Measurements from ENCODE around the gene TANC1. TPM values are rescaled to one million over a fixed set of nuclear protein-coding genes. Genes with fewer than 3 reads are reported as not detected.

TANC1 gene
- total RNA-seq, 1 experiment from 2014 or later = 2.5 TPM

- Histone ChIP-seq H4K20me1 (ENCODE audit: control insufficient read depth, insufficient read depth, insufficient read length) (no peaks in the 10 kb centered on the region), H3K14ac (ENCODE audit: insufficient read depth, low read length) (no peak overlapping the region), H3K27me3 (ENCODE audit: insufficient read depth, low read length) (no peaks in the 10 kb centered on the region), H3K4me1 (ENCODE audit: insufficient read depth, low read length) (no peaks in the 10 kb centered on the region), H3K56ac (ENCODE audit: insufficient read length, low read depth, low read length) (no peak overlapping the region), H2AFZ (ENCODE audit: low read length) (no peak overlapping the region), H3K4ac (ENCODE audit: low read depth, low read length) (no peak overlapping the region), H2BK20ac (ENCODE audit: low read depth, low read length, poor library complexity, severe bottlenecking) (no peak overlapping the region), H4K5ac (ENCODE audit: insufficient read length, low read depth, low read length) (no peak overlapping the region), H3K23ac (ENCODE audit: insufficient read length, low read depth, low read length) (no peak overlapping the region), H3K9ac (ENCODE audit: extremely low read depth, insufficient read length, low read length) (no peak overlapping the region), H3K18ac (ENCODE audit: insufficient read length, low read depth, low read length) (no peak overlapping the region), H4K8ac (replicated peaks; ENCODE audit: insufficient read length, low read depth, low read length) (no peak overlapping the region), H2BK120ac (ENCODE audit: low read depth, low read length, poor library complexity, severe bottlenecking) (no peak overlapping the region), H2BK5ac (ENCODE audit: insufficient read length, low read length) (no peak overlapping the region), H2BK15ac (ENCODE audit: low read depth, low read length) (no peak overlapping the region), H3K9me3 (ENCODE audit: control insufficient read depth, low read depth, low read length) (no peaks in the 10 kb centered on the region), H3K23me2 (ENCODE audit: insufficient read length, low read depth, low read length, poor library complexity, severe bottlenecking) (no peaks in the 10 kb centered on the region), H3K79me2 (ENCODE audit: insufficient read depth, low read length) (no peaks in the 10 kb centered on the region), H2BK12ac (ENCODE audit: insufficient read length, low read depth, low read length) (no peak overlapping the region), H3K4me2 (ENCODE audit: insufficient read depth, insufficient read length, low read length) (no peak overlapping the region), H4K91ac (ENCODE audit: insufficient read length, low read depth, low read length) (no peak overlapping the region), H3K79me1 (ENCODE audit: insufficient read depth, low read depth, low read length, poor library complexity, severe bottlenecking) (no peaks in the 10 kb centered on the region), H3T11ph (ENCODE audit: low read length) (no peak overlapping the region), H3K27ac (ENCODE audit: insufficient read length, low read depth, low read length) (no peak overlapping the region), H2AK5ac (ENCODE audit: insufficient read length, low read length) (no peak overlapping the region)
- peaks cover 0 to 10% of the 10 kb centered on the region in 2 experiments; a peak in 3 of 5 replicates for H3K9me3 Mint-ChIP-seq
- peaks cover 21% of the 10 kb centered on the region for H3K27me3 Mint-ChIP-seq (ENCODE audit: low read depth)
- TF ChIP-seq CTCF (conservative IDR thresholded peaks at IDR 0.05) = no peak
- peaks cover 0 to 3% (median 1%) of the 10 kb centered on the region in 3 experiments; a peak in 1 of 7 replicates for H3K36me3 Mint-ChIP-seq (ENCODE audit: insufficient read depth in 1 of 3, low read depth in 3 of 3)
- no peak for DNase-seq
- H3K4me3 Mint-ChIP-seq = no peak overlapping the region
- peaks cover 7 to 13% of the 10 kb centered on the region in 2 experiments for H3K4me1 Mint-ChIP-seq
- no CpG with 5 or more reads among the region's 2 CpGs for WGBS (ENCODE audit: extremely low coverage, insufficient read length, low lambda C conversion rate)
- H3K27ac Mint-ChIP-seq = no peak overlapping the region
Measured at GRCh38 chr2:158960193-158960592, 8.2 kb upstream of the TANC1 start.
